HG03342 (cell line): Measurements from ENCODE around the gene RASD1.

Source experiments
- ATAC-seq: cut with Tn5 transposase; IDR thresholded peaks from one replicate; pipeline ENCODE4 v1.9.1; 2021; ENCODE audit warnings: mild to moderate bottlenecking, moderate library complexity; ENCODE audit not compliant: unreplicated experiment

Gene RASD1

DNA sequence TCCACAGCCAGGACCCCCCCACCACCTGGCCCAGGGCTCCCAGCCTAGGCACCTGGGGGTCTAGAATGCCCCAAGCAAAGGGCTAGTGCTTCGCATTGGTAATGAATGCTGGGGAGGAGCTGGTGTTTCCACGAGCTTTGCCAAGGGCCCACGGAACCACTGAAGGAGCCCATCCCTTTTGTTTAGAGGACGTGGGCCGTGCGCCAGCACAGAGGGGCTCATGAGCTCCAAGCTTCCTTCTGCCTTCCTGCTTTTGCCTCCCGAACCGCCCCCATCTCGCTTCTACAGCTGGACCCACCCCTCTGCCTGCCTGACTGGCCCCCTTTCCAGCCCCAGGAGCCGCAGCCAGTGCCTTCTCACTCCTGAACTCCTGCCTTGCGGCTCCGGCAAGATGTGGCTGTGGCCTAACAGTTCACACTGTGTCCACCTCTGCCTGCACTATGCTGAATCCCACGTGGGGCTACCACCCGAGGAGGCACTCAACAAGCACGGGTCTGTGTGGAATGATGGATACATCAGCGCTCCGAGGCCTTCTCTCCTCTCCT, 31.8 kb upstream of the RASD1 start:
- ATAC-seq: no peak

DNA sequence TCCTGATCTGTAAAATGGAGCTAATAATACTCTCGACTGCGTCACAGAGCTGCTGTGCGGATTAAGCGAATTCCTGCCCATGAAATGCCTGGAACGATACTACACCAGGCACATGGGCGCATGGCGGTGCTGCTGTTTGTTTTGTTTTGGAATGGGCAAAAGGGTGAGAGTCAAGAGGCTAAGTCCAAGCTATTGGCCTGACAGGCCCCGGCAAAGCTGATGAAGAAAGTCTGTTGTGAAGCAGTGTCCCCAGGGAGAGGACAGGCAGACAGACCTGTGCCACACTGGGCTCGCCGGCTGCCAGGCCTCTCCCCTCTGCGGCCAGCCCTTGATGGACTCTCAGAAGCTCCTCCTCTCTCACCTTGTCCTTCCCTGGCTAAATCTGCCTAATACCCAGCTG, 31.3 kb upstream of the RASD1 start:
- no peak for ATAC-seq

DNA sequence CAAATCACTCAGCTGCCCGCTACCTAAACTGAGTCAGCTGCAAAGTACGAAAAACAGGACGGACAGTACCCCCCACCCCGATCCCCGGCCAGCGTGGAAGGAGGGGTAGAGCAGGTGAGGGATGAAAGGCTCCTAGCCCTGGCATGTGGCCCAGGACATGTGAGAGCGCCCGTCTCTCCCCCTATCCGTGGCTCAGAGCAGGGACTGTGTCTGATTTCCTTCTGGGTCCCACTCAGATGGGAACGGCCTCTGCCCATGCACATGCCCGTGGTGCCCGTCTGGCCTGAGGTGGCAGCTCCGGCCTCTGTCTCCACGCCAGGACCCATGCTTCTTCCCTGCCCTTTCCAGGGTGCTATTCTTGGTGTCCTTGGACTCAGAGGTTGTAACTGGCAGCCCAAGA, 30.2 kb upstream of the RASD1 start:
- no peak for ATAC-seq

DNA sequence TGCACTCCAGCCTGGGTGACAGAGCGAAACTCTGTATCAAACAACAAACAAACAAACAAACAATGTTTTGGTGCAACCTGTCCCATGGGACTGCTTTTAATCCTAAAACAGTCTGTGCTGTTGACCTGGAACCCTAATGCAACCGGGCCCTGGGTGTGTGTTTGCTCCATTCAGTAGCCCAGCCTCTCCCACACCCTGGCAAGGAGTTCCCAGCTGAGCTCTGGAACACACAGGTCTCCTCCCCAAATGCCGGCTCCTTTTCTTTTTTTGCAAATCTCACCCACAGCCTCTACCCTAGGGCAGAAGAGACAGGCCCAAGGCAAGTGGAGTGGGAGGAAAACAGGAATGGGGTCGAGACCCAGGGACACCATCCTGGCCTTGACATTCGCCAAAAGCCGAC, 29.8 kb upstream of the RASD1 start:
- no peak for ATAC-seq

DNA sequence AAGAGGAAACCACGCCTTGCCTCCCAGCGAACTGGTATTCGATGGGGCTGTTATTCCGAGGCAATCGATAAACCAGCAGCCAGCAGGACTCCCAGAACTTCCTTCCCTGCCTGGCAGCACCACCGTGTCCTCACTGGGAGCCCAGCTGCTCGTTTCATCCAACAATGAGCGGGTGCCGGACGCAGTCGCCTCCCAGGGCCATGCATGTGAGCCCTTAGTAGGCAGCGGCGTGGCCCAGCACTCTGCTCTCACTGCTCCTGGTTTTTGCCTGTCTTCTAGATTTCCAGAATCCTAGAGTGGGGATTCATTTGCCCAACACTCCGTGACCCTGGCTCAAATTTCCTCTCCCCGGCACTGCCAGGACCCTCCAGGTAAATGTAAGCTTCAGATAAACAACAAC, 29.1 kb upstream of the RASD1 start:
- ATAC-seq: no peak

DNA sequence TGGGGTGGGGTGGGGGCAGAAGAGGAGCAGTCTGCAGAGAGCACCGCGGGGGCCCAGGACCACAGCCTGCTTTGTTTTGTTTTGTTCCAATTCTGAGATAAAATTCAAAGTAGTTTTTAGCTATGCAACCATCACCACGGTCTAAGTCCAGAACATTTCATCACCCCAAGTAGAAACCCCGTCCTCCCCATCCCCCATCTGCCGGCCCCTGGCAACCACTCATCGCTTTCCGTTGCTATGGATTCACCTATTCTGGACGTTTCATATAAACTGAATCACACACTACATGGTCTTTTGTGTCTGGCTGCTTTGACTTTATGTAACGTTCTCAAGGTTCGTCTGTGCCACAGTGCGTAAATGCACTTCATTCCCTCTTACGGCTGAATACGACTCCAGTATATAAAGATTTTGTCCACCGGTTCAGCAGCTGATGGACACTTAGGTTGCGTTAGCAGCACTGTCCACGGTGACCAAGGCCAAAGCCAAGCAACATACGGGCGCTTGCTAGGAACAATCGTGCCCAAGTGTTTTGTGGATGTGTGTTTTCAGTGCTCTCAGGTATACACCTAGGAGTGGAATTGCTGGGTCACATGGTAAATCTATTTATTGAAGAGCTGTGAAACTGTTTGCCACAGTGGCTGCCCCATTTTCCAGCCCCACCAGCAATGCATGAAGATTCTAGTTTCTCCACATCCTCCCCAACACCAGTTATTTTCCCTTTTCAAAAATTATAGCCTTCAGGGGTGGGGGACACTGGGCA, 27.7 kb upstream of the RASD1 start:
- no peak for ATAC-seq

DNA sequence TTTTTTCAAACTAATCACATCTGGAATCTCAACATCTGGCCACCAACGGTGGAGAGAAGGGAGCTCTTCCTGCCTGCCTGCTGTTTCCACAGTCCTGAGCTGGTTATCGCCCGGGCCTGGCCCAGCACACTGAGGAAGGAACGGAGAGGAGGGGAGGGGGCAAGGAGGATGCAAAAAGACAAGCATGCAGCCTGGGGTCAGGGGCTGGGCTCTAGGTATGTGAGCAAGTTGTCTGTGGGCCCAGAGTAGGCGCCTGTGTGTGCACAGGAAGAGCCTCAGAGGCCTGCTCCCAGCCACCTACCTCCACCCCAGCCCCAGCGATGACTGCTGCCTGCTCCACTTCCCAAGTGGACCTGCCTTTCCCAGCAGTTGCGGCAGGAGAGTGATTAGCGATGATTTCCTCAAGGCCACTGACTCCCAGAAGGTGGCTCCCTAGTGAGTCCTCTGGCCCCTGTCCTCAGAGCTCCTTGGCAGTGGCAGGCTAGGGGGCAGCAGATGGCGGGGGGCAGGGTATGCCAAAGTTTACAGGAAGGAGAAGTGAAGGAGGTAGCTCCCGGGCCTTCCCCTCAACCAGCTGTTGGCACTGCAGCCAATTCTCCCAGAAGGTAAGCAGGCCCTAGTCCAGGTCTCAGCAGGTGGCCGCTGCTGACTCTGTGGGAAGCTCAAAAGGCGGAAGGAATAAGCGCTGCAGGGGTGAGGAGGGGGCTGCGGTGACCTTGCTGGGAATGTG, 27.0 kb upstream of the RASD1 start:
- no peak for ATAC-seq

DNA sequence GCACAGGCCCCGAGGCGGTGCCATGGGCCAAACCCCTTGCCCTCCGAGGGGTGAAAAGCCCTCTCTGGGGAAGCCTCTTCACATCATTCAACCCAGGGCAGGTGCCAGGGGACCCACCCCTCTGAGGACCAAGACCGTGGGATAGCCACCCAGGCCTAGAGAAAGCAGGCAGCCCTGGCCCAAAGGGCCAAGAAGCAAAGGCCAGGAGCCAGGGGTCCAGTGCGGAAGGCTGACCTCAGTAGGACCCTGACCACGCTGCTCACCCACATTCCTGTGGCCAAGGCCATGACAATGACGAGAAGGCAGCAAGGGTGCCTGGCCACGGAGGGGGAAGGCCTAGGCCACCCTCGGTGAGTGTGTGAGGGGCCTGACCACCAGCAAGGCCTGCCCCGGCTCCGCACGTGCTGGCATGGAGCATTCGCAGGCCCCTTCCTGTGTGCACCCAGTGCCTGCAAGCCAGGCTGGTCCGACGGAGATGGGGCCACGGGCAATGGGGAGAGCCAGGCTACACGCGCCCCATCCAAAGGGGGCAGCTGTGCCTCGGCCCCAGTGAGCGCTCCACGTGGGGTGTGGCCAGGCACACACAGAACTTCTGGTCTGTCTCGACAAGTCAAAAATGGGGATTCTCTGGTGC, 24.5 kb upstream of the RASD1 start:
- ATAC-seq: no peak

DNA sequence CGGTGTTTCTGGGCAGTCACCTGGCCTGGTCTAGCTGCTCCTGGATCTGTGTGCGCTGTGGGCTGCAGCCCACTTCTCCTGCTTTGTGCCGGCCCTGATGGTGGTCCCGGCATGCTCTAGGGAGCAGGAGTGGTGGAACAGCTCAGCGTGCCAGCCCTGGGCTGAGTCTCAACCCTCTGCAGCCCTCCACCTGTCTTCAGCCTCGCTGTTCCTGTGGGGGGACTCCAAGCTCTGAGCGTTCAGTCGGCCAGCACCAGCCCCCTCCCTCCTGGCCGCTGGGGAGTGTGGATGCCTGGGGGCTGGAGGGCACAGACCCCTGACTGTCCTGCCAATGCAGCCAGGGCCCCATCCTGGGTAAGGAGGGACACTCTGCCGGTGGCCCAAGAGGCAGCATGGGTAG, 23.7 kb upstream of the RASD1 start:
- ATAC-seq: no peak

DNA sequence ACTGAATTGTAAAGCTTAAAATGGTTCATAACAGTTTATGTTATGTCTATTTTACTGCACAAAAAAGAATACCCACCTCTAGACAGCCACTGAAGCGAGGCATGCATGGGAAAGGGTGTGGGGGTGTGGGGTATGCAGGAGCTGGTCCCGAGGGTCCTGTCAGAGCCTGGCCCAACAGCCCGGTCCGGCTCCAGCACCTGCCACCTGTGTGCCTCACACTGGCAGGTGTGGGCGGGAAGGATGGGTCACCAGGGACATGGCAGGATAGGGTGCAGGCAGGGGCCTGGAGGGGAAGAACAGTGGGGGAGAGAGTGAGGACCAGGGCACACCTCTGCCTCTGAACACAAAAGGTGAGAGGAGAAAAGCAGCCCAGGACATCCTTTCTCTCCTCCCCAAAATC, 22.8 kb upstream of the RASD1 start:
- no peak for ATAC-seq

DNA sequence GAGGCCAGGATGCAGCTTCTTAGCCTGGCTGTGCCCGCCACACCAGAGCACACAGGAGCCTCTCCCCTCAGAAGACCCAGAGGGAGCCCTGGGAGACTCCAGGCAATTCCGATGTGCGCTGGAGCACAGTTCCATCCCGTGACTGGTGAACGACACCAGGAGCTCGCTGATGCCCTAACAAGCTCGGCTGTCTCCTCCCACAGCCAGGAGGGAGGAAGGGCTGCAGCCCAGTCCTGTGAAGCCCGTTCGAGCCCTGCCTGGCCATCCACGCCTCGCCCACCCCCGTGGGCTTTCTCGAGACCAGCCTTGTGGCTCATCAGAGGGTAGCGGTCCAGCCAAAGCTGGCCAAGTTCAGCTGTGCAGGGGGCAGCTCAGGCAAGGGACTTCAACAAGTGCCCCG, 21.8 kb upstream of the RASD1 start:
- ATAC-seq: no peak

DNA sequence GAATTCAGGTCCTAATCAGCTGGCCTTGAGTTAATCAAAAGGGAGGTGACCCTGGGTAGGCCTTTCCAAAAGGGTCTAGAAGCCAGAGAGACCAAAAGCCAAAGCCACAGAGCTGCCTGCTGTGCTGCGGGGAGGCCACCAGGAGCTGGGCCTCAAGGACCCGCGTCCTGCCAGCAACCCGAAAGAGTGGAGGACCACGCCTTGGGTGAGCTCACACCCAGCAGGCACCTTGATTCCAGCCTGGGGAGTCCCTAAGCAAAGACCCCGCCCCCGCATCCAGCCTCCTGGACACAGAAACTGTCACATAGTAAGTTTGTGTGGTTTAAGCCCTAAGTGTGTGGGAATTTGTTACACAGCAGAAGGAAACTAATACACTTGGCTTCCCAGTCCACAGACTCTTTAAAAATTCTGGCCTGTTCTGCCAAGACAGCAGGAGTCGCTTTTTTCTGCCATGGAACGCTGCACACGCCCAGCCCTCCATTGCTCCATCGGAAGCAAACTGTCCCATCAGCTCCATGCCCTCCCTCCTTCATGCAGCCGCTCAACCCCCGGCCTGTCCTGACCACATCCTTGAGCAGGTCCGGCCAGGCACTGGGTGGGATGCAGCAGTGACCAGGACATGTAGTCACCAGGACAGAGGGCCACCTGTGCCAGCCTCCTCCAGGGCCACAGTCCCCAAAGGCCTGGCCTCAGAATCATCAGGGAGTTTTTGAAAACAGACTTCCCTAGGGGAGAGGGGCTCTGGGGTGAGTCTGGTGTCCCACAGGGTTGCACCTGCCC, 20.9 kb upstream of the RASD1 start:
- no peak for ATAC-seq

DNA sequence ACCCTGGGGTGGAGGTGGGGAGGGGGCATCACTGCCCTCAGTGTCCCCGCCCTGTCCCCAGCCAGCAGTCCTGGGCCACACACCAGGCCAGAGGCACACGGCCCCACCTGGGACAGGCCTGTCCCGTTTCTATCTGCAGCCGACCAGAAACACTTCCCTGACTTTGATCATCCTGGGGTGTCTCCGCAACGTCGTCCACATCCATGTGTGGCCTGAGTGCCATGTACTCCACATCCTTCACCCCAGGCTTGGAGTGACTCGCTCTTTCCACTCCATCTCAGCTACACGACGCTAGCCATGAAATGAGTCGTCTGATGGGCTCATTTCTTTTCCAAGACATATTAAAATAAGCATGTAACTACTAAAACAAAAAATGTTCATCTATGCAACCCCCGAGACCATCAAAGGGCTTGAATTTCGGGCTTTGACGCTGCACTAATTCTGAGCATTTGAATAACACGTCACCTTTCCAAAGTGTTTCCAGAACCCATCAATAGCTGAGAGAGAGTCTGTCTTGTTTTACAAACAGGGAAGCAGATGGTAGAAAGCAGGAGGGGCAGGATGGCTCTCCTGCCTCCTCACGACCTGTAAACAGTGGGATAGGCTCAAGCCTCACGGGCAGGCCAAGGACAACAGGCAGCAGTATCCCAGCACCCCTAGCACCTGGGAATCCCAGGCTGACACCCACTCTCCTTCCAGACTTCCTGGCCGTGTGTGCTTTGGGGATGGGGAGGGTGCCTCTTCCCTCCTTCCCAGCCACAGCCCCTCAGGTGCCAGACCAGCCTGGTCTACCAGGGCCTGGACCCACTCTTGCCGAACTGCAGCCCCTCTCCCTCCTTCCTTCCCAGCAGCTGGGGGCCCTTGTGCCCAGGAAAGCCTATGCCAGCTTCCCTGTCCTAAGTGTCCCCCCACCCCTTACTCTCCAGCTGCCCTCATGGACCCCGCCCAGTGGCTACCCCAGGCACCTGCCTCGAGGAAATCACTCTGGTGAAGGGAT, 20.0 kb upstream of the RASD1 start:
- no peak for ATAC-seq

DNA sequence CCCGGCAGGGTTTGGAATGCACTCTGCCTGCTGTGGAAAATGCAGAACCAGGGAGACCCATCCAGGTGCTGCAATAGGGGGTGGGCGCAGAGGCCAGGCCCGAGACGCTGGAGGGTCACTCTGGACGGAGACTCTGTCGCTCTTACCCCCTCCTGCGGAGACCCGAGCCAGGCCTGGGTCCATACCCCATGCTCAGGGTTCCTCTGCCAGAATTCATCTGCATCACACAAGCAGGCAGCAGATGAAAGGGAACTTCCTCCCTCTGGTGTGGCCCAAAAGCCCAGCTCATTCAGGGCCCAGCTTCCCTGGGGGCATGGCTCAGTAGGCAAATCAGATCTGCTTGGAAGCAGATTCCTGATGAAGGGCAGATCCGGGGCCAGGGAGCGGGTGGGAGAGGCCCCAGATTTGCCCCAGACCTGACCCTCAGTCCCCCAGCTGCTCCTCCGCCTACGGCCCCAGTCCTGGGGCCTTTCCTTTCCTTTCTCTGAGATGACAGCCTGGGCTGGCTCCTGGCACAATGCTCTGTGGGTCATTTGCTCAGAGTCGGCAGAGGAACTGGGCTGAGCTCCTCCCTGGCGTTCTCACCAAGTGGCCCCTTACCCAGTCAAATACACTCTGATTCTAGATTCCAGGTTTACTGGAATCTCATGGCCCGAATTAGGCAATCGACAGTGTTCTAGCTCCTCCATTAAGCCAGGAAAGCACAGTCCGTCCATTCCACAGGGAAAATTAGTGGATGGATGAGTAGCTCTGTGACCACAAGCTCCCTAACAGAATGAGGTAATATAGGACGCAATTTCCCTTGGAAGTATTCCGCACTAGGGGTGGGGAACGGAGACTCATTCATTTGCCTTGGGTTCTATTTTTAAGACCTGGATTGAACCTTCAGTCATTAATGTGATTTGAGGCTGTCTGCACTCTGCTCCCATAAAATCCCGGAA, 19.1 kb upstream of the RASD1 start:
- ATAC-seq: no peak

DNA sequence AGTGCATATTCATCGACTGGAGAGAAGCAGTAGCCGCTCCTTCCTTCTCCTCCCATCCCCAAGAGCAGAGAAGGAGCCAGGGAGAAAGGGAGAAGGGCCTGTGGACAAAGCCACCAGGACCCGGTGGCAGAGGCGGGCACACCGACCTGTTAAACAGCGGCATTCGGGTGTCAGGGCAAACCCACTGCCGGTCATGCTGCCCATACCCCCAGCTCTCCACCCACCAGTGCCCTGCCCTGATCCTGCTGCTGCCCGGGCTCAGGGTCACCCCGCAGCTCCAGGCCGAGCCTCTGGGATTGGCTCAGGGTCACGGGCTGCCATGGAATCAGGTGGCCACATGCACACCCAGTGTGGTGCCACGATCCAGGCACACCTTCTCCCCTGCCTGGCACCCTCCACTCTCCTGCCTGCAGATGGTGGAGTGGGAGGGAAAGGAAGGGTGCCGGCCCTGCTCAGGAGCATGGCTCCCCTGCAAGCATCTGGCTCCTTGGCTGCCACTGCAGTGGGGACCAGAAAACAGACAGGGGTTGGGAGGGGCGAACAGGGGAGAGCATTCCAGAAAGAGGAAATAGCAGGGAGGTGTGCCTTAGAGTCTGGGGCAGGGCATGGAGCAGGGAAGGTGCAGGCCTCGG, 18.3 kb upstream of the RASD1 start:
- no peak for ATAC-seq

DNA sequence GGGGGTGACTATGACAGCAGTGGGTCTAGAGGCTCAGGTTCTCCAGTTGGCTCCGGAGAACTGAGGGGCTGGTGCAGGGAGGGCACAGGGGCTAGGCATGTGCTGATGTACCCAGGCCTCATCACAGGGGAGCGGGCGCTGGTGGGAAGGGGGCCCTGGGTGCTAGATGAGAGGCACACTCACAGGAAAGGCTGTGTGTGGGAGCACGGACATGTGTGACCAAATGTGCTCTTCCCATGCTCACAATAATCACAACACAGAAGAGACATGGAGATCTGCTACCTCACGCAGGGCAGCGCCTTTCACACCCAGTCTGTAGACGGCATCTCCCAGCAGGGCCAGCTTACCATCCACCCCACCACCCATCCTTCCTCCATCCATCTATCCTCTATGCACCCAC, 17.4 kb upstream of the RASD1 start:
- no peak for ATAC-seq

DNA sequence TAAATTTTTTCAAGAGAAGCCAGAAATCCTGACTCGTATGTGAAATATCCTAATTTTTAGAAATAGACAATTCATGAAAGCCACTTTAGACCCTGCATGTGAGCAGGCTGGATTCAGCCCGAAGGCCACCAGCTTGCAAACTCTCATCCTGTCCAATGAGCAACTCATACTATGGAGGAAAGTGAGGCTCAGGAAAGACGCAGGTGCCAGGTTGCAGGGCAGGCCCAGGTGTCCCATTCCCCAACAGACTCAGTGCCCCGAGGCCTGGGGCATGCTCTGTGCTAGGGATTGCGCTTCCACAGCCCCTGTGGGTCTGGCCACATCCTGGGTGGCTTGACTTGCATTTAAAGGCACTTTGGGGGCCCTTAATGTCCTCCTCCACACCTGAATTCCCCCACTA, 16.7 kb upstream of the RASD1 start:
- no peak for ATAC-seq
